ENCODE data around the gene SLC39A10. TPM values are rescaled to one million over a fixed set of nuclear protein-coding genes. Genes with fewer than 3 reads are reported as not detected.

SLC39A10 gene
- total and polyA plus RNA-seq, 9 of the 15 experiments (the other 6 are each of a cell fraction or from before 2014, with no cell fraction given) = 12.5 to 40.1 (median 23.1) TPM

DNA sequence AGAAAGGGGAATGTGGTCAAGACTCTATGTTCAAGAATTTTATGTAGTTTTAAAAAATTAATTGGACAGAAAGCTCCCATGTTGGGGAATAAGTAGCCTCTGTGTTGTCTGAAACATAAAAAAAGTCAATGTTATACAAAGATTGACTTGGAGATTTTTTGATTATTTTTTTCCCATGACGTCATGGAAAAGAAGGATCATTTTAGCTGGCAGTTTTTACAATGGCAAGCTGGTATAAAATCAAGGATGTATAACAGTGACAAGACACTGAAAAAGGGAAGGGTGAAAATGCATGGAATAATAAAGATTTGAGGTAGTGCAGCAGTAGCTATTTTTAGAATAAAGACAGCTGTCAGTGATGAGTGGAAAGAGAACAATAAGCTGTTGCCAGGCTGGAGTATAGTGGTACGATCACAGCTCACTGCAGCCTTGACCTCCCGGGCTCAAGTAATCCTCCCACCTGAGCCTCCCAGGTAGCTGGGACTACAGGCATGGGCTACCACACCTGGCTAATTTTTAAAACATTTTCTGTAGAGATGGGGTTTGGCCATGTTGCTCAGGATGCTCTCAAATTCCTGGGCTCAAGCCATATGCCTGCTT lies 9.2 kb downstream of the SLC39A10 start:
- H3K36me3 ChIP-seq (ENCODE audit: control insufficient read depth, insufficient read depth, low read length) = peaks cover 4% of the 10 kb centered on the region; the same call in 1 of the 3 replicates
- no peak for FAIRE-seq
- no peak overlapping the region for H2AFZ ChIP-seq (ENCODE audit: low read depth, low read length)
- POLR2A ChIA-PET = interaction anchor here (1.0 to 1.2 kb wide), 2 partner anchors 9 to 403 kb away, joined by 3 to 4 read pairs; partner anchors contain the start of genes DNAH7 and SLC39A10
- CTCF ChIA-PET (ENCODE audit: low intra/inter-chr PET ratio) = no interaction called here
- in situ Hi-C loops (cut with MboI) (loop anchor here (25.0 kb wide), 1 partner anchor 396 kb away; the partner anchor contains the start of gene DNAH7), intact Hi-C loops (cut with micrococcal nuclease) (loop anchor here (10.0 kb wide), 1 partner anchor 169 kb away; no protein-coding TSS in a partner anchor)
- H3K4me3 ChIP-seq = no peak overlapping the region
- no peak overlapping the region for H3K9ac ChIP-seq (ENCODE audit: insufficient read depth in 1 of 2, low read depth in 2 of 2, low read length in 2 of 2)
- H3K27me3 ChIP-seq (ENCODE audit: control insufficient read depth in 2 of 2, insufficient read depth in 2 of 2, low read length in 2 of 2) = no peaks in the 10 kb centered on the region
- no peaks in the 10 kb centered on the region for H3K9me1 ChIP-seq (ENCODE audit: control insufficient read depth, insufficient read depth, low read length)
- no TSS peak for BruUV-seq (replicated peaks)
- 58% methylated on average over 3 of the region's 3 CpGs for WGBS (ENCODE audit: insufficient coverage, low coverage, missing lambda C conversion rate)
- no peaks in the 10 kb centered on the region for H3K9me3 ChIP-seq (replicated peaks; ENCODE audit: control insufficient read depth, insufficient read depth, low read depth, low read length)
- no peak overlapping the region for H3K4me2 ChIP-seq (ENCODE audit: insufficient read depth, low read length)
- peaks cover 85% of the 10 kb centered on the region for H3K79me2 ChIP-seq (ENCODE audit: control insufficient read depth, insufficient read depth, low read length)
- TF ChIP-seq, protein P1, sequence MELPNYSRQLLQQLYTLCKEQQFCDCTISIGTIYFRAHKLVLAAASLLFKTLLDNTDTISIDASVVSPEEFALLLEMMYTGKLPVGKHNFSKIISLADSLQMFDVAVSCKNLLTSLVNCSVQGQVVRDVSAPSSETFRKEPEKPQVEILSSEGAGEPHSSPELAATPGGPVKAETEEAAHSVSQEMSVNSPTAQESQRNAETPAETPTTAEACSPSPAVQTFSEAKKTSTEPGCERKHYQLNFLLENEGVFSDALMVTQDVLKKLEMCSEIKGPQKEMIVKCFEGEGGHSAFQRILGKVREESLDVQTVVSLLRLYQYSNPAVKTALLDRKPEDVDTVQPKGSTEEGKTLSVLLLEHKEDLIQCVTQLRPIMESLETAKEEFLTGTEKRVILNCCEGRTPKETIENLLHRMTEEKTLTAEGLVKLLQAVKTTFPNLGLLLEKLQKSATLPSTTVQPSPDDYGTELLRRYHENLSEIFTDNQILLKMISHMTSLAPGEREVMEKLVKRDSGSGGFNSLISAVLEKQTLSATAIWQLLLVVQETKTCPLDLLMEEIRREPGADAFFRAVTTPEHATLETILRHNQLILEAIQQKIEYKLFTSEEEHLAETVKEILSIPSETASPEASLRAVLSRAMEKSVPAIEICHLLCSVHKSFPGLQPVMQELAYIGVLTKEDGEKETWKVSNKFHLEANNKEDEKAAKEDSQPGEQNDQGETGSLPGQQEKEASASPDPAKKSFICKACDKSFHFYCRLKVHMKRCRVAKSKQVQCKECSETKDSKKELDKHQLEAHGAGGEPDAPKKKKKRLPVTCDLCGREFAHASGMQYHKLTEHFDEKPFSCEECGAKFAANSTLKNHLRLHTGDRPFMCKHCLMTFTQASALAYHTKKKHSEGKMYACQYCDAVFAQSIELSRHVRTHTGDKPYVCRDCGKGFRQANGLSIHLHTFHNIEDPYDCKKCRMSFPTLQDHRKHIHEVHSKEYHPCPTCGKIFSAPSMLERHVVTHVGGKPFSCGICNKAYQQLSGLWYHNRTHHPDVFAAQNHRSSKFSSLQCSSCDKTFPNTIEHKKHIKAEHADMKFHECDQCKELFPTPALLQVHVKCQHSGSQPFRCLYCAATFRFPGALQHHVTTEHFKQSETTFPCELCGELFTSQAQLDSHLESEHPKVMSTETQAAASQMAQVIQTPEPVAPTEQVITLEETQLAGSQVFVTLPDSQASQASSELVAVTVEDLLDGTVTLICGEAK (IDR thresholded peaks at IDR 0.05) = 0 out of 2 replicates have a peak, but pooled peaks have one; percentile 43
- TF ChIP-seq, protein P1 (CRISPR knock-in tag; IDR thresholded peaks at IDR 0.05) = no peak
- peak; percentile 34; the same call in 1 of the 2 replicates for TF ChIP-seq MEF2A (IDR thresholded peaks at IDR 0.05; ENCODE audit: control insufficient read depth, low read depth, low read length)
- TF ChIP-seq ZNF551 (CRISPR knock-in tag; IDR thresholded peaks at IDR 0.05) = no peak
- TF ChIP-seq, protein P2, sequence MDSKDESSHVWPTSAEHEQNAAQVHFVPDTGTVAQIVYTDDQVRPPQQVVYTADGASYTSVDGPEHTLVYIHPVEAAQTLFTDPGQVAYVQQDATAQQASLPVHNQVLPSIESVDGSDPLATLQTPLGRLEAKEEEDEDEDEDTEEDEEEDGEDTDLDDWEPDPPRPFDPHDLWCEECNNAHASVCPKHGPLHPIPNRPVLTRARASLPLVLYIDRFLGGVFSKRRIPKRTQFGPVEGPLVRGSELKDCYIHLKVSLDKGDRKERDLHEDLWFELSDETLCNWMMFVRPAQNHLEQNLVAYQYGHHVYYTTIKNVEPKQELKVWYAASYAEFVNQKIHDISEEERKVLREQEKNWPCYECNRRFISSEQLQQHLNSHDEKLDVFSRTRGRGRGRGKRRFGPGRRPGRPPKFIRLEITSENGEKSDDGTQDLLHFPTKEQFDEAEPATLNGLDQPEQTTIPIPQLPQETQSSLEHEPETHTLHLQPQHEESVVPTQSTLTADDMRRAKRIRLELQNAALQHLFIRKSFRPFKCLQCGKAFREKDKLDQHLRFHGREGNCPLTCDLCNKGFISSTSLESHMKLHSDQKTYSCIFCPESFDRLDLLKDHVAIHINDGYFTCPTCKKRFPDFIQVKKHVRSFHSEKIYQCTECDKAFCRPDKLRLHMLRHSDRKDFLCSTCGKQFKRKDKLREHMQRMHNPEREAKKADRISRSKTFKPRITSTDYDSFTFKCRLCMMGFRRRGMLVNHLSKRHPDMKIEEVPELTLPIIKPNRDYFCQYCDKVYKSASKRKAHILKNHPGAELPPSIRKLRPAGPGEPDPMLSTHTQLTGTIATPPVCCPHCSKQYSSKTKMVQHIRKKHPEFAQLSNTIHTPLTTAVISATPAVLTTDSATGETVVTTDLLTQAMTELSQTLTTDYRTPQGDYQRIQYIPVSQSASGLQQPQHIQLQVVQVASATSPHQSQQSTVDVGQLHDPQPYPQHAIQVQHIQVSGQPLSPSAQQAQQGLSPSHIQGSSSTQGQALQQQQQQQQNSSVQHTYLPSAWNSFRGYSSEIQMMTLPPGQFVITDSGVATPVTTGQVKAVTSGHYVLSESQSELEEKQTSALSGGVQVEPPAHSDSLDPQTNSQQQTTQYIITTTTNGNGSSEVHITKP (IDR thresholded peaks at IDR 0.05; ENCODE audit: partially characterized antibody) = no peak
- no peak for DNase-seq (ENCODE audit: extremely low read depth in 1 of 4, low spot score in 3 of 4)
- no peak for ATAC-seq
- peaks cover 2 to 6% of the 10 kb centered on the region in 2 experiments; a peak in 3 of 5 replicates for H3K4me1 ChIP-seq (replicated peaks in 1 of 2; ENCODE audit: control insufficient read depth in 2 of 2, insufficient read depth in 2 of 2, low read length in 2 of 2)
- no peaks in the 10 kb centered on the region for H4K20me1 ChIP-seq (replicated peaks; ENCODE audit: control insufficient read depth, insufficient read depth, low read length)
- no peak overlapping the region for H3K27ac ChIP-seq (ENCODE audit: extremely low read depth, low read depth, low read length)

Data from K562 (cell line).